HG03039 (cell line): ENCODE measurements around the gene DPH1.
"Not testable (repeated sequence)": the region's sequence is repeated elsewhere in the genome, so short reads cannot be mapped to it uniquely, and the experiment has no call there.

Source experiments
- ATAC-seq: cut with Tn5 transposase; IDR thresholded peaks from one replicate; pipeline ENCODE4 v1.9.1; 2021; ENCODE audit warnings: mild to moderate bottlenecking, moderate library complexity; ENCODE audit not compliant: unreplicated experiment

Gene DPH1

GRCh38 chr17:2029911-2030778 lies at the start of gene DPH1:
Gene DPH1 (plus strand): TSS chr17:2030153. CDS start chr17:2030170, 17 bp downstream.
- ATAC-seq, result peak; percentile 42

GRCh38 chr17:1980665-1981250 lies 49.2 kb upstream of the DPH1 start:
- ATAC-seq, result no peak

GRCh38 chr17:1982793-1983366 lies 47.1 kb upstream of the DPH1 start:
- not testable (repeated sequence) for ATAC-seq

- ATAC-seq, result no peak
These were observed 44.9 kb upstream of the DPH1 start for GRCh38 chr17:1985093-1985492.

- no peak for ATAC-seq
These were observed 44.3 kb upstream of the DPH1 start for GRCh38 chr17:1985686-1986085.

DNA sequence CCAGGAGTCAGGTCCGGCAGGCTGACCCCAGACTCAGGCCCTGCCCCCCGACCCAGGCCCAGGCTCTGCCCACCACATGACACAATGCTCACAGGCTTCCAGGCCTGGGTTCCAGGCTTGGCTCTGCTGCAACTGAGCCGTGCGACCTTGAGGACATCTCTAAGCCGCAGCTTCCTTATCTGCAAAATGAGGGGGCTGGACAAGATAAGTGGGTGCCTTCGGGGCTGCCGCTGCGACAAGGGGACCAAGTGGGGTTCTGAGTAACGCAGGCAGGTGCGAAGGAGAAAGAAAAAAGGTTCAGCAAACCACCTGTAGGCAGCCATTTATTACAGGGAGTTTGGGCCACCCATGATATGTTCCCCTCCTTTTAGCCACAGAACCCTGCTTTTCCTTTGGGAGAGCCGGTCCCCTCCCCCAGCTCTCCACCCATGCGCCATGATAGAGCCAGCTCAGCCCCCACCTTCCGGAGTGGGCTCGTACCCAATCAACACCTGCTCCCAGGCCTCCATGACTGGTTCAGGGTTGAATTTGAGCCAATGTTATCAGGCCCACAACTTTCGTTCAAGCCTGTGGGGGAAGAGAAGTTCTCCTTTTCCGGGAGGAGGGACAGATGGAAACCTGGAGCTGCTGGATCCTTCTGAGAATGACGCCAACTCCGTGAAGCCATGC lies 43.0 kb upstream of the DPH1 start:
- no peak for ATAC-seq

- no peak for ATAC-seq
These were observed 40.8 kb upstream of the DPH1 start for GRCh38 chr17:1989135-1989534.

DNA sequence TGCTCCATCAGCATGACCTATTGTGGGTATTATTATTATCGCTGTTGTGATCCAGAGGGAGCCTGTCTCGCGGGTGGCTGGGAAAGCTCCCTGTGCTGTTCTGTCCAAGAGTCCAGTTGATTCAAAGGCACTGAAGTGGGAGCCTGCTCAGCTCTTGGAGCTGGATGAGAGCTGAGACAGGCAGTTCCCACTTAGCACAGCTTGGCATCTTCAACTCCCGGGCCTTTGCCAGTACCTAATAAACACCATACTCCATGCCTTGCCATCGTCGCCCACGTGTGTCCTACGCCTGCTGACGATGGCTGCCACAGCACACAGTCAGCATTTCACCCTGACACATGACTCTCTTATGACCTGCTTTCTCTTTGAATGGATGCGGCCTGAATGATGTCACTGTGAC lies 37.4 kb upstream of the DPH1 start:
- ATAC-seq, result no peak

GRCh38 chr17:1994707-1995106 lies 35.2 kb upstream of the DPH1 start:
- no peak for ATAC-seq

- no peak for ATAC-seq
These were observed 34.5 kb upstream of the DPH1 start for GRCh38 chr17:1995321-1995892.

- no peak for ATAC-seq
These were observed 33.8 kb upstream of the DPH1 start for GRCh38 chr17:1995907-1996799.

DNA sequence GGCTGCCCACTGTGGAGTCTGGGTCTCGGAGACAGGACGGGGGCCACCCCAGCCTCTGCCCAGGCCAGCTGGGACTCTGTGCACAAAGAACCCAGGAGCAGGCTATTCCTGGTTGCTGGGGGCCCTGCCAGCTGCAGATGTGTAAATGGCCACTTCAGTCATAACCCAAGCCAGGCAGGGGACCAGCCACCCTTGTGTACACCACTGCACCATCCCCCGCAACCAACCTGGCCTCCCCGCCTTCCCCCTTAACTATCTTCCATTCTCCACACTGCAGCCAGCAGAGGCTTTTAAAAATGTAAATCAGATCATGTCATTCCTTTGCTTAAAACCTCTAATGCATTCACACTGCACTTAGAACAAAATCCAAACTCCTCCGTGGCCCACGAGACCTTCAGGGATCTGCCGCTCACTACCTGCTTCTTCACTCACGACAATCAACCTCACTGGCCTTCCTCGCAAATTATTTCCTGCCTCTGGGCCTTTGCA lies 33.1 kb upstream of the DPH1 start:
- no peak for ATAC-seq

GRCh38 chr17:1997289-1997926 lies 32.5 kb upstream of the DPH1 start:
- ATAC-seq, result no peak

GRCh38 chr17:1997927-1998742 lies 31.8 kb upstream of the DPH1 start:
- ATAC-seq, result no peak

DNA sequence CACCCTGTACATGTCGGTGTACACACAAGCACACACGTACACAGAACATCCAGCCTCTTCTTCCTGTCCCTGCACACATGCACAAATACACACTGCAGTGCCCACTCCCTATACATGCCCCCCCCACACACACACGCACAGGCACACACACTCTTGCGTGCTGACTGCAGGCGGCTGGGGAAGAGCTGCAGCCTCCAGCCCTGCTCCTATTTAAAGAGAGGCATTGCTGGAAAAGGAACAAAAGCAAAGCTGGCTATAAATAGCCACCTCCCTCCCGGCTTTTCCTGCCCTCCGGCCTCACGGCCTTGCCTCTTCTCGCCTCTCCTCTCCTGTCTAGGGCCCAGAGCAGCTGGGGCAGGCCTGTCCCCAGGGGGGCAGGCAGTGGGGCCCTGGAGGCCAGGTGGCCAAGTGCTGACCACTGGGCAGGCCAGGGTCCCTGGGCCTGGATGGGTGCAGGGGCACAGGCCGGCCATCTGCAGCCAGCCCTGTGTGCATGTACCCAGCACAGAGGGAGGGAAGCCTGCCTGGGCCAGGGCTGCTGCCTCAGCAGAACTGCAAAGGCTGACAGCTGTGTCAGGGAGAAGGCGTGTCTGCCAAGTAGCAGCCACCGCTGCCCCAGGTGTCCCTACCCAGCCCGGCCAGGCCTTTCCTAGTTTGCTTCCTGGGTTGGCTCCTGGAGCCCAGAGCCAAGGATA lies 30.2 kb upstream of the DPH1 start:
- no peak for ATAC-seq

- no peak for ATAC-seq
These were observed 27.1 kb upstream of the DPH1 start for GRCh38 chr17:2002767-2003329.

GRCh38 chr17:2003525-2003924 lies 26.4 kb upstream of the DPH1 start:
- ATAC-seq, result no peak

GRCh38 chr17:2004435-2004952 lies 25.5 kb upstream of the DPH1 start:
- ATAC-seq, result no peak
